CD4-positive, alpha-beta T cell treated with Interleukin-17A for 4 hours (primary cell): ENCODE data around the gene TSC1.

ENCODE experiments used
- DNase-seq: peaks from one replicate; pipeline ENCODE4 v3.0.0-alpha.2; 2020; ENCODE audit warnings: mixed read lengths

TSC1 gene

GRCh38 chr9:132886334-132886725 lies 58.1 kb downstream of the TSC1 start:
- DNase-seq: no peak

GRCh38 chr9:132885720-132886333 lies 58.6 kb downstream of the TSC1 start:
- no peak for DNase-seq

- no peak for DNase-seq
Measured at GRCh38 chr9:132883349-132884294, 60.8 kb downstream of the TSC1 start.

- DNase-seq: no peak
Measured at GRCh38 chr9:132882616-132883015, 61.8 kb downstream of the TSC1 start.

- no peak for DNase-seq
Measured at GRCh38 chr9:132881826-132882225, 62.6 kb downstream of the TSC1 start.

GRCh38 chr9:132880324-132880661 lies 64.1 kb downstream of the TSC1 start:
- no peak for DNase-seq

- DNase-seq: no peak
Measured at GRCh38 chr9:132879457-132880323, 64.7 kb downstream of the TSC1 start.

- DNase-seq: peak; percentile 53
Measured at GRCh38 chr9:132878695-132879456, 65.5 kb downstream of the TSC1 start, which contains the start of gene SPACA9. Gene SPACA9 (plus strand): TSS chr9:132878898. CDS start chr9:132883948, 5,050 bp downstream.

GRCh38 chr9:132877824-132878694 lies 66.4 kb downstream of the TSC1 start, which contains the start of gene AK8:
Gene AK8 (minus strand): TSS chr9:132878284. CDS start chr9:132878255, 29 bp downstream.
- DNase-seq: peak; percentile 79

GRCh38 chr9:132877458-132877823 lies 67.0 kb downstream of the TSC1 start:
- no peak for DNase-seq

GRCh38 chr9:132876849-132877248 lies 67.6 kb downstream of the TSC1 start:
- no peak for DNase-seq

GRCh38 chr9:132875159-132875558 lies 69.3 kb downstream of the TSC1 start:
- no peak for DNase-seq

GRCh38 chr9:132873403-132873802 lies 71.0 kb downstream of the TSC1 start:
- DNase-seq: no peak

GRCh38 chr9:132869266-132869665 lies 75.2 kb downstream of the TSC1 start:
- no peak for DNase-seq

- DNase-seq: no peak
Measured at GRCh38 chr9:132866898-132867297, 77.5 kb downstream of the TSC1 start.

GRCh38 chr9:132864691-132865090 lies 79.7 kb downstream of the TSC1 start:
- no peak for DNase-seq

GRCh38 chr9:132864277-132864676 lies 80.1 kb downstream of the TSC1 start:
- no peak for DNase-seq

GRCh38 chr9:132863096-132863495 lies 81.3 kb downstream of the TSC1 start:
- no peak for DNase-seq

GRCh38 chr9:132862533-132862932 lies 81.9 kb downstream of the TSC1 start:
- no peak for DNase-seq

GRCh38 chr9:132861666-132862065 lies 82.8 kb downstream of the TSC1 start:
- DNase-seq: no peak

GRCh38 chr9:132858751-132859150 lies 85.7 kb downstream of the TSC1 start:
- no peak for DNase-seq
